HG02981 (cell line): ENCODE data around the gene PDCD7.
"Not testable (repeated sequence)": the region's sequence is repeated elsewhere in the genome, so short reads cannot be mapped to it uniquely, and the experiment has no call there.

ENCODE experiments used
- ATAC-seq: cut with Tn5 transposase; IDR thresholded peaks from one replicate; pipeline ENCODE4 v1.9.1; 2021; ENCODE audit warnings: mild to moderate bottlenecking, moderate library complexity; ENCODE audit not compliant: unreplicated experiment

PDCD7 gene

DNA sequence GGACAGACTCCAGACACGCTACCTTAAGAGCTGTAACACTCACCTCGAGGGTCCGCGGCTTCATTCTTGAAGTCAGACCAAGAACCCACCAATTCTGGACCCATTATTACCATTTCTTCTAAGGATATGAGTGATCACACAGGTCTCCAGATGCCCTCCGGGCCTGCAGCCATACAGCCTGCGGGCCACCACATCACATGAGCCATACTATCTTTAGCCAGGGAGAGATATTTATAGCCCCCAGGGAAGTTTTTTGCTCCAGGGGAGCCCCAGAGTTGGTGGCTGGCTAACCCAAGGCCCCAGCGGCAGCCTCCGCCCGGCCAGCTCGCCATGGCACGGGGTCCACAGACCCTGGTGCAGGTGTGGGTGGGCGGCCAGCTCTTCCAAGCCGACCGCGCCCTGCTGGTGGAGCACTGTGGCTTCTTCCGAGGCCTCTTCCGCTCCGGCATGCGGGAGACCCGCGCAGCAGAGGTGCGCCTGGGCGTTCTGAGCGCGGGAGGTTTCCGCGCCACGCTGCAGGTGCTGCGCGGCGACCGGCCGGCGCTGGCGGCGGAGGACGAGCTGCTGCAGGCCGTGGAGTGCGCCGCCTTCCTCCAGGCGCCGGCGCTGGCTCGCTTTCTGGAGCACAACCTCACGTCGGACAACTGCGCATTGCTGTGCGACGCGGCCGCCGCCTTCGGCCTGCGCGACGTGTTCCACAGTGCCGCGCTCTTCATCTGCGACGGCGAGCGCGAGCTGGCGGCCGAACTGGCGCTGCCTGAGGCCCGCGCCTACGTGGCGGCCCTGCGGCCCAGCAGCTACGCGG lies 56.9 kb downstream of the PDCD7 start, which contains the start of gene KBTBD13:
TSS of gene KBTBD13 (plus strand) at position 261 of the 805 bp plus-strand sequence. CDS start at position 331, 70 bp downstream.
- no peak for ATAC-seq

DNA sequence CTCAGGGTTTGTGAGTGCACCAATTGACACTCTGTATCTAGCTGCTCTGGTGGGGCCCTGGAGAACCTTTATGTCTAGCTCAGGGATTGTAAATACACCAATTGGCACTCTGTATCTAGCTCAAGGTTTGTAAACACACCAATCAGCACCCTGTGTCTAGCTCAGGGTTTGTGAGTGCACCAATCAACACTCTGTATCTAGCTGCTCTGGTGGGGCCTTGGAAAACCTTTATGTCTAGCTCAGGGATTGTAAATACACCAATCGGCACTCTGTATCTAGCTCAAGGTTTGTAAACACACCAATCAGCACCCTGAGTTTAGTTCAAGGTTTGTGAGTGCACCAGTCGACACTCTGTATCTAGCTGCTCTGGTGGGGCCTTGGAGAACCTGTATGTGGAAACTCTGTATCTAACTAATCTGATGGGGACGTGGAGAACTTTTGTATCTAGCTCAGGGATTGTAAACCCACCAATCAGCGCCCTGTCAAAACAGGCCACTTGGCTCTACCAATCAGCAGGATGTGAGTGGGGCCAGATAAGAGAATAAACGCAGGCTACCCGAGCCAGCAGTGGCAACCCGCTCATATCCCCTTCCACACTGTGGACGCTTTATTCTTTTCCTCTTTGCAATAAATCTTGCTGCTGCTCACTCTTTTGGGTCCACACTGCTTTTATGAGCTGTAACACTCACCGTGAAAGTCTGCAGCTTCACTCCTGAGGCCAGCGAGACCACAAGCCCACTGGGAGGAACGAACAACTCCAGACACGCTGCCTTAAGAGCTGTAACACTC lies 57.8 kb downstream of the PDCD7 start:
- not testable (repeated sequence) for ATAC-seq

DNA sequence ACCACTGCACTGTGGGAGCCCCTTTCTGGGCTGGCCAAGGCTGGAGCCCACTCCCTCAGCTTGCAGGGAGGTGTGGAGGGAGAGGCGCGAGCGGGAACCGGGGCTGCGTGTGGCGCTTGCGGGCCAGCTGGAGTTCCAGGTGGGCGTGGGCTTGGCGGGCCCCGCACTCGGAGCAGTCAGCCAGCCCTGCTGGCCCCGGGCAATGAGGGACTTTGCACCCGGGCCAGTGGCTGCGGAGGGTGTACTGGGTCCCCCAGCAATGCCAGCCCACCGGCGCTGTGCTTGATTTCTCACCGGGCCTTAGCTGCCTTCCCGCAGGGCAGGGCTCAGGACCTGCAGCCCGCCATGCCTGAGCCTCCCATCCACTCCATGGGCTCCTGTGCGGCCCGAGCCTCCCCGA lies 58.7 kb downstream of the PDCD7 start:
- not testable (repeated sequence) for ATAC-seq

DNA sequence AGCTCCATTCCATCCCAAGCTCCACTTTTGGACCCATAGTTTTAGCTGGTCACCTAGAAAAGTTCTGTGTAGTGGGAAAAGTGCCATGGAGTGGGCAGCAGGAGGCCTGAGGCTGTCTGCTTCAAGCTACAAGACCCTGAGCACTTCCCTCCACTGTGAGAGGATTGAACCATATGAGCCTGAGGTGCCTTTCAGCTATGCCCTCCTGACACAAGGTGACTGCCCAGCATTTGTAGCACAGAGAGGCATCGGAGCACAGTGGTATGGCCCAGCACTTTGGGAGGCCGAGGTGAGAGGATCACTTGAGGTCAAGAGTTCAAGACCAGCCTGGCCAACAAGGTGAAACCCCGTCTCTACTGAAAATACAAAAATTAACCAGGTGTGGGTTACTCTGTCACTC lies 61.0 kb downstream of the PDCD7 start:
- no peak for ATAC-seq

DNA sequence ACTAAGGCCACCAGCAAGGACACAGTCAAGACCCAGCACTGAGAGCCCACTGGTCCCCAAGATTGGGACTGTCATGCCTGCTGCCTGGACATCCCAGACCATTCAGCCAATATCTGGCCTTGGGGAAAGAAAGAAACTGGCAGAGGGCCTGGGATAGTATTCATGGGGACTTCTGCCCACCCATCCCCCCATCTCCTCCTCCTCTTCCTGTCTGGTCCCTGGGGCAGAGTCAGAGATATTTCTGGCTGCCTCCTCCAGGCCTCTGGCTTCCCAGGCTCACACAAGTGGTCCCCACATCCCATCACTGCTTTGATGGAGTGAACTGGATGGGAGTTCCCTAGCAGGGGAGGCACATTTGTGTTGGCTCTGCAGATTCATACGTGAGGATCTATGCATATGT lies 61.6 kb downstream of the PDCD7 start:
- ATAC-seq = no peak

DNA sequence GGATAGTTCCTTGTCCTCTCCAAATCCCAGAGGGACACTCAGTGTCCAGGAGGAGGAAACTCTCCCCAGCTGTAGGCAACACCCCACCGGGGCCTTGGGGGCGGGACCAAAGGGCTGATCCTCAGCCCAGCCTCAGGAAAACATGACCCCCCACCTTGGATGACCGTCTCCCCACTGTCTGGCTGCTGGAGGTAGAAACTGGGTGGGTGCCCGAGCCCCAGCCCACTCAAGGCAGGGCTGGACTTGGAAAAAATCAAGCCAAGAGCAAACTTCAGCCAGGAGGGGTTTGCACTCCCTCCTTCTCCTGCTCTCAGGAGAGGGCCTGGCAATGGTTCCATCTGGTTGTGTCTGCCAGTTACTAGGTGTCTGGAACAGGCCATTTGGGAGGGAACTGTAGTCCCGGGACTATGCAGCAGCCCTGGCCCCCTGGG lies 62.2 kb downstream of the PDCD7 start:
- no peak for ATAC-seq

DNA sequence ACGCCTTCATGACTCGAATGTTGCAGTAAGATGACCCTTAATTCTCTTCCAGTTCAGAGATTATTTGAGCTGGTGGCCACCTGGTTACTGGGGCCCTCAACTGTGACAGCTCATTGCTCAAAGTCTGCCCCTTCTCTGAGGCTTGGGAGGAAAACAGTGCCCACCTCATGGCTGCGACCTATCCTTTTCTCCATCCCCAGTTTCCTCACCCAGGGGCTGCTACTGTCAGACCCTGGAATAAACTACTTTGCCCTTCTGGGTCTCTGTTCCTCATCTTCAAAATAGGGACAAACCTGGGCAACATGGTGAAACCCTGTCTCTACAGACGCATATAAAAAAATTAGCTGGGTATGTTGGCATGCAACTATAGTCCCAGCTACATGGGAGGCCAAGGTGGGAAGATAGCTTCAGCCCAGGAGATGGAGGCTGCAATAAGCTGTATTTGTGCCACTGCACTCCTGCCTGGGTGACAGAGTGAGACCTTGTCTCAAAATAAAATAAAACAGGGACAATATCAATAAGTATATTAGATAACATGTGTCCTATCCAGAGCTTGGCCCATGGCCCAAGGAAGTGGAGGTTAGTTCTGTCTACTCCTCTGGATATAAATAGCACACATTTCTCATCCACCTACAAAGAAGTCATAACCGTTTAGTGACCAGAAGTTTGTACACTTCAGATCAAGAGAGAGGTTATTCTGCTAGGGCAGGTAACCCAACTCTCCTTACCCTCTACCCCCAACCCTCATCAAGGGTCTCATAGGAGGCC lies 63.6 kb downstream of the PDCD7 start:
- ATAC-seq = no peak

DNA sequence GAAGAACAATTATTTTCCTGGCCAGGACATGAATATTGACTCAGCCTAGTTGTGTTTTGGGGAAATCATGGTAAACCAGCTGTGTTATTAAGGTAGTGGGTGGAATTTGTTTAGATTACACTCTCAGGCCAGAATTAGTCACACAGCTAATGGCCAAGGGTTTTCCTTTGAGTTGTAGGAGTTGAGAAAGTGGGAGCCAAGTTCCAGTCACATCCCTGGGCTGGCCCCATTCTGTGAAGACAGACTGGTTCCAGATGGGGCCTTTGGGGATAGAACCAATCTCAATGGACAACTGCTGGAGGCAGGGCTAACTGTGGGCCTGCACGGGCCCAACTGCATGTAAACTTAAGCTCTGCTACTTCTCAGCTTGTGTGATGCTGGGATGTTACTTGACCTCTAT lies 64.4 kb downstream of the PDCD7 start:
- no peak for ATAC-seq

DNA sequence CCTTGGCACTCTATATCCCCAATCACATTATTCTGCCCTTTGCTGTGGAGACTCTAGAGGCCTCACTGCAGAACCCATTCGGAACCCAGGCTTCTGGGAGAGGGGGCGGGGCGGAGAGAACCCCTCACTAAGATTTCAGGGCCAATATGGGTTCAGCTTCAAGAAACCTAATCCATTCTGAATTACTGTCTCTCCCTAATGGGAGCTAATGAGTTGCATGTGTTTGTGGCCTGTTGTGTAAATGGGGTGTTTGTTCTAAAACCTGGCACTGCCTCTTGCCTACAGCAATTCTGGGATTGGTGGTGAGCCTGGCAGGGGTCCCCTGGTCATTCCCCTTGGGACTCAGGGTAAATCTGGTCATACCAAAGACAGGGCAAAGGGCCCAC lies 65.2 kb downstream of the PDCD7 start:
- ATAC-seq = no peak

DNA sequence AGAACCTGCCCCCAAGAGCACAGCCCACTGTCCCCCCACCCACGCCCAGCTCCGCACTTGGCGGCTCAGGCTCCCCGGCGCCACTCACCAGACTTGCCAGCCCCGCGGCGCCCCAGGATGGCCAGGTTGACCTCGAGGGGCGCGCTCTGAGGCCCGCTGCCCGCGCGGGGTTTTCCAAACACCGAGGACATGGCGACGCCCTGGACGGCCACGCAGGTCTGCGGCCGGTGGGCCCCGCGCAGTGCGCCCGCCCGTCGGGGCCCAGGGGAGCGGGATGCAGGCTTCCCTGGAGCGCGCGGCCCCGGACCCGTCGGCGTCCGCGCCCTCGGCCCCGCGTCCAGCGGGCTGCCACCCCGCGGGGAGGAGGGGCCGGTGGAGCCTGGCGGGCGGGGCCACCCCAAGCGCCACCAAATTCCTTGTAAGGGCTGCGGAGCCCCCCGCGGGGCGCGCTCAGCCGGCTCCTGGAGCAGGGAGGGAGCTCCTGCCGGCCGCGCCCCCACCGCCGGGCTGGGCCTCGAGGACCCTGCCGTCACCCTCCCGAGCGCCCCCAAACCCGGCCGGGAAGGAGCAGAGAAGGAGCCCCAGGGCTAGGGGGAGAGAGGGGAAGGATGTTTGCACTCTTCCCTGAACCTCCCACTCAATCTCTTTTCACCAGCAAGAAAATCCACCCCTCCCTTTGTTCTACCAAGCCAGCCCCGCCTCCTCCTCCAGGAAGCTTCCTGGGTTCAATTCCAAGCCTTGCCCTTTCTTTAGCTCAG lies 65.8 kb downstream of the PDCD7 start, which contains the start of gene RASL12:
TSS of gene RASL12 (minus strand) at position 347 of the 758 bp plus-strand sequence. CDS start at position 191, 156 bp downstream.
- ATAC-seq = no peak
